ENCODE data around the gene STRBP.

GRCh38 chr9:123187131-123187530, 81.3 kb downstream of the STRBP start:
- TF ChIP-seq CTCF (conservative IDR thresholded peaks at IDR 0.05) (no peak), EZH2 (IDR thresholded peaks at IDR 0.05; ENCODE audit: low read depth) (no peak)

Measured in PC-9 (cell line).